Tibial nerve (tissue), 4 donors: ENCODE data around the gene GK2.

Experiments
- CTCF ChIP-seq, 5 experiments: fragments of 200-600 bp in 3 of 5; fragments of 450-650 bp in 2 of 5; sonication (generic) in 3 of 5; IDR thresholded peaks; one replicate each; pipeline ENCODE4 v1.5.1; 2016 to 2019; ENCODE audit warnings: antibody characterized with exemption in 5 of 5, mild to moderate bottlenecking in 3 of 5, moderate library complexity in 2 of 5
- EP300 ChIP-seq, 2 donors: sonication (generic); formaldehyde crosslinking; IDR thresholded peaks; one replicate each; pipeline ENCODE4 v1.6.1; 2017; ENCODE audit warnings: antibody characterized with exemption in 2 of 2, mild to moderate bottlenecking in 1 of 2
- POLR2A ChIP-seq, 2 donors: fragments of 450-650 bp; IDR thresholded peaks; one replicate each; pipeline ENCODE4 v1.6.1; 2017; ENCODE audit warnings: antibody characterized with exemption in 2 of 2, mild to moderate bottlenecking in 2 of 2, moderate library complexity in 2 of 2

GRCh38 chr4:79429113-79429903 is 21.3 kb upstream of the GK2 start:
- TF ChIP-seq CTCF (IDR thresholded peaks at IDR 0.05) (no peak), POLR2A (IDR thresholded peaks at IDR 0.05) (no peak), EP300 (IDR thresholded peaks at IDR 0.05) (no peak)
